Astrocyte (in vitro differentiated cells and primary cell): ENCODE data around the gene GH1.
"Not testable (repeated sequence)": the region's sequence is repeated elsewhere in the genome, so short reads cannot be mapped to it uniquely, and the experiment has no call there.

Experiments used
- CTCF ChIP-seq: IDR thresholded peaks from 2 replicates; pipeline ENCODE4 v1.5.1; 2011; ENCODE audit warnings: low read depth, mild to moderate bottlenecking, inconsistent platforms, low read length, moderate library complexity; ENCODE audit not compliant: insufficient read depth
- EZH2 ChIP-seq: IDR thresholded peaks from 2 replicates; pipeline ENCODE4 v1.6.1; 2012; ENCODE audit warnings: mild to moderate bottlenecking, low read length, inconsistent platforms; ENCODE audit not compliant: insufficient read depth

DNA sequence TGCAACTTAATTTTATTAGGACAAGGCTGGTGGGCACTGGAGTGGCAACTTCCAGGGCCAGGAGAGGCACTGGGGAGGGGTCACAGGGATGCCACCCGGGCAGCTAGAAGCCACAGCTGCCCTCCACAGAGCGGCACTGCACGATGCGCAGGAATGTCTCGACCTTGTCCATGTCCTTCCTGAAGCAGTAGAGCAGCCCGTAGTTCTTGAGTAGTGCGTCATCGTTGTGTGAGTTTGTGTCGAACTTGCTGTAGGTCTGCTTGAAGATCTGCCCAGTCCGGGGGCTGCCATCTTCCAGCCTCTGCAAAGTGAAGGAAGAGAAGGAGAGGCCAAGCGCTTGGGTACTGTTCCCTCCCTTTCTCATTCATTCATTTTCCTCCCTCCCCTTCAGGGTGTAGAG, 1.4 kb downstream of the GH1 start:
- TF ChIP-seq CTCF, EZH2: not testable (repeated sequence)
